Body of pancreas (tissue), 4 donors: ENCODE data around the gene RALGPS2. TPM values are rescaled to one million over a fixed set of nuclear protein-coding genes. Genes with fewer than 3 reads are reported as not detected.
A peak's percentile ranks its signal among the peaks of the same experiment; 100 is the strongest.
"Not testable (repeated sequence)": the region's sequence is repeated elsewhere in the genome, so short reads cannot be mapped to it uniquely, and the experiment has no call there.

Source experiments
- ATAC-seq: fragments of 150-250 bp; one replicate; pipeline ENCODE4 v1.9.1; 2016
- DNase-seq, 4 donors: peaks; one replicate each; pipeline ENCODE4 v3.0.0-alpha.2; 2019
- H3K27ac ChIP-seq, 4 donors: fragments of 200-600 bp; sonication (generic); 1 replicate in 3 of 4; 2 replicates in 1 of 4; pipeline versions ENCODE4 v1.5.1 to v1.6.1; 2016 to 2019; ENCODE audit warnings: mild to moderate bottlenecking in 1 of 4, mixed read lengths in 1 of 4, moderate library complexity in 1 of 4
- H3K27me3 ChIP-seq, 2 donors: fragments of 200-600 bp; sonication (generic); one replicate each; pipeline ENCODE4 v1.6.0; 2016; ENCODE audit warnings: mild to moderate bottlenecking in 1 of 2
- H3K36me3 ChIP-seq, 2 donors: fragments of 200-600 bp; sonication (generic); replicated peaks in 1 of 2; 2 replicates each; pipeline ENCODE4 v1.5.1; 2016; ENCODE audit warnings: low read depth in 2 of 2; ENCODE audit not compliant: insufficient read depth in 1 of 2
- H3K4me1 ChIP-seq: fragments of 200-600 bp; sonication (generic); one replicate; pipeline ENCODE4 v1.6.0; 2016
- H3K4me3 ChIP-seq, 2 donors: fragments of 200-600 bp; sonication (generic); 1 replicate in 1 of 2; 2 replicates in 1 of 2; pipeline ENCODE4 v1.5.1; 2016 to 2019
- H3K9me3 ChIP-seq, 3 donors: fragments of 200-600 bp; sonication (generic); 1 replicate in 2 of 3; 2 replicates in 1 of 3; pipeline ENCODE4 v1.5.1; 2016
- CTCF ChIP-seq, 7 experiments: fragments of 450-650 bp in 4 of 7; fragments of 200-600 bp in 3 of 7; sonication (generic) in 3 of 7; IDR thresholded peaks; one replicate each; pipeline ENCODE4 v1.5.1; 2016 to 2019; ENCODE audit warnings: antibody characterized with exemption in 7 of 7
- POLR2A ChIP-seq, 3 donors: fragments of 450-650 bp; IDR thresholded peaks; one replicate each; pipeline ENCODE4 v1.6.1; 2016; ENCODE audit warnings: antibody characterized with exemption in 3 of 3, mild to moderate bottlenecking in 2 of 3
- WGBS, 2 donors: methylation state at CpG; one replicate each; pipeline ENCODE4 v1.1.5; 2017; 5-methylcytosine and 5-hydroxymethylcytosine counted together
- intact Hi-C: fragments of 100-400 bp; cut with DNase I; formaldehyde crosslinking; loops from one replicate; pipeline ENCODE4 v1.15.1; 2023
- total RNA-seq, 2 donors: library from RNA; depleted of rRNA; stranded (reverse); fragments of >200 nt; gene quantifications; one replicate each; pipeline ENCODE4 v1.1.0, GENCODE V29; 2016

RALGPS2 gene
- total RNA-seq, 2 donors from 2014 or later, result 9.1 to 10.9 TPM

- no peak overlapping the region for H3K27ac ChIP-seq
- H3K27me3 ChIP-seq, result no peaks in the 10 kb centered on the region
- H3K36me3 ChIP-seq, result no peaks in the 10 kb centered on the region
- no peaks in the 10 kb centered on the region for H3K4me1 ChIP-seq
- no peak for DNase-seq
- ATAC-seq, result no peak
- no peak for TF ChIP-seq CTCF (IDR thresholded peaks at IDR 0.05)
- no peak for TF ChIP-seq POLR2A (IDR thresholded peaks at IDR 0.05)
- no peaks in the 10 kb centered on the region for H3K9me3 ChIP-seq
- intact Hi-C loops, result no loop called here
- WGBS, 2 donors, result 82 to 86% methylated on average over 2 of the region's 2 CpGs
- no peak overlapping the region for H3K4me3 ChIP-seq
Measured at GRCh38 chr1:178825167-178825566, 100.1 kb downstream of the RALGPS2 start.

- no peak for TF ChIP-seq CTCF (IDR thresholded peaks at IDR 0.05)
- no peak for TF ChIP-seq POLR2A (IDR thresholded peaks at IDR 0.05)
- intact Hi-C loops, result no loop called here
Measured at GRCh38 chr1:178844436-178844835, 119.4 kb downstream of the RALGPS2 start.

GRCh38 chr1:178846306-178846705, 121.3 kb downstream of the RALGPS2 start:
- DNase-seq (no peak), ATAC-seq (no peak)
- Histone ChIP-seq H3K27ac (no peak overlapping the region), H3K4me3 (no peak overlapping the region), H3K4me1 (peaks cover 3% of the 10 kb centered on the region), H3K27me3 (no peaks in the 10 kb centered on the region), H3K9me3 (no peaks in the 10 kb centered on the region), H3K36me3 (no peaks in the 10 kb centered on the region)
- TF ChIP-seq POLR2A (IDR thresholded peaks at IDR 0.05) (no peak), CTCF (IDR thresholded peaks at IDR 0.05) (no peak)
- intact Hi-C loops, result no loop called here

More at GRCh38 chr1:178844436-178844835, 119.4 kb downstream of the RALGPS2 start:
- Histone ChIP-seq H3K36me3 (no peaks in the 10 kb centered on the region), H3K27me3 (no peaks in the 10 kb centered on the region), H3K4me1 (peaks cover 3% of the 10 kb centered on the region), H3K9me3 (no peaks in the 10 kb centered on the region), H3K27ac (no peak overlapping the region), H3K4me3 (no peak overlapping the region)
- ATAC-seq, result no peak
- WGBS, 2 donors, result 85 to 86% methylated on average over 3 of the region's 3 CpGs
- DNase-seq, result no peak

- WGBS, 2 donors, result 44 to 52% methylated on average over 2 of the region's 2 CpGs
- no peak for DNase-seq
- intact Hi-C loops, result no loop called here
Measured at GRCh38 chr1:178847396-178847849, 122.4 kb downstream of the RALGPS2 start.

GRCh38 chr1:178847919-178848318, 122.9 kb downstream of the RALGPS2 start:
- H3K4me1 ChIP-seq, ATAC-seq, intact Hi-C loops, H3K9me3 ChIP-seq, DNase-seq, H3K27me3 ChIP-seq, H3K4me3 ChIP-seq, H3K36me3 ChIP-seq: not testable (repeated sequence)
- 100% methylated on average over 1 of the region's 1 CpG for WGBS, 2 donors
- peak overlapping the region in 1 of 4 donors; percentile 39 for H3K27ac ChIP-seq

More at GRCh38 chr1:178847396-178847849, 122.4 kb downstream of the RALGPS2 start:
- peak overlapping the region in 2 of 4 donors; percentile 4 to 39 for H3K27ac ChIP-seq
- H3K4me1 ChIP-seq, result peaks cover 3% of the 10 kb centered on the region
- H3K4me3 ChIP-seq, result no peak overlapping the region
- H3K27me3 ChIP-seq, result no peaks in the 10 kb centered on the region
- H3K9me3 ChIP-seq, result no peaks in the 10 kb centered on the region
- no peaks in the 10 kb centered on the region for H3K36me3 ChIP-seq
- TF ChIP-seq POLR2A (IDR thresholded peaks at IDR 0.05) (no peak), CTCF (IDR thresholded peaks at IDR 0.05) (peak in 1 of 7 experiments; percentile 4)
- peak; percentile 42 for ATAC-seq
